Stimulated activated CD4-positive, alpha-beta T cell treated with anti-CD3 and anti-CD28 coated beads, Interleukin-15, amount 100 ng/mL, for 48 hours (primary cell): ENCODE measurements around the gene FAM200A.
"Not testable (repeated sequence)": the region's sequence is repeated elsewhere in the genome, so short reads cannot be mapped to it uniquely, and the experiment has no call there.

Experiments used
- DNase-seq, 2 donors: peaks; one replicate each; pipeline ENCODE4 v3.0.0-alpha.2; 2020; ENCODE audit warnings: low read depth in 2 of 2

Gene FAM200A

DNA sequence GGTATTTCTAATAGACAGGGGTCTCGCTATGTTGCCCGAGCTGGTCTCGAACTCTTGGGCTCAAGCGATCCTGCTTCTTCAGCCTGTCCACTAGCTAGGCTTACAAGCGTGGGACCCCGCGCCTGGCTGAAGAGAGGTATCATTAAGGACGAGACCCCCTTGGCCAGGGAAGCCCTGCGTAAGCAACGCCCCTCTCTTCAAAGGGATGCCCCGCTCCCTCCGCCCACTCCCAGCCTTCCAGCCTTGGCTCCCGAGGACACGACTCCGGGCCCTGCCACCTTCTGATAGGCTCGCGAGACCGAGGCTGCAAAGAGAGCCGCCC lies 47.7 kb downstream of the FAM200A start:
- no peak for DNase-seq

DNA sequence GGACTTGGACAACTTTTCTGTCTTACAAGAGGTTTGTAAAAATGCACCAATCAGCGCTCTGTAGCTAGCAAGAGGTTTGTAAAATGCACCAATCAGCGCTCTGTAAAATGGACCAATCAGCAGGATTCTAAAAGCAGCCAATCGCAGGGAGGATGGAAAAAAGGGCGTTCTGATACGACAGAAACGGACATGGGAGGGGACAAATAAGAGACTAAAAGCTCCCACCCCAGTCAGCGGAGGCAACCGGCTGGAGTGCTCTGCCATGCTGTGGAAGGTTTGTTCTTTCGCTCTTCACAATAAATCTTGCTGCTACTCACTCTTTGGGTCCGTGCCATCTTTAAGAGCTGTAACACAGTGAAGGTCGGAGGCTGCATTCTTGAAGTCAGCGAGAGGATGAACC lies 50.7 kb downstream of the FAM200A start:
- DNase-seq, result not testable (repeated sequence)

DNA sequence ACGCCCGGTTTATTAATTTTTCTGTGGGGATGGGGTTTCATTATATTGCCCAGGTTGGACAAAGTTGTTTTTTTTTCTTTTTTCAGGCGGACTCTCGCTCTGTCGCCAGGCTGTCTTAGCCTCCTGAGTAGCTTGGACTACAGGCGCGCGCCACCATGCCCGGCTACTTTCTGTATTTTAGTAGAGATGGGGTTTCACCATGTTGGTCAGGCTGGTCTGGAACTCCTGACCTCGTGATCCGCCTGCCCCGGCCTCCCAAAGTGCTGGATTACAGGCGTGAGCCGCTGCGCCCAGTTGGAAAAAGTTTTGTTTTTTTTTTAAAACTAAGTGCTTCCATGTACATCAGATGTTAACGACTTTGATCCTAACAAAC lies 51.3 kb downstream of the FAM200A start:
- no peak for DNase-seq

DNA sequence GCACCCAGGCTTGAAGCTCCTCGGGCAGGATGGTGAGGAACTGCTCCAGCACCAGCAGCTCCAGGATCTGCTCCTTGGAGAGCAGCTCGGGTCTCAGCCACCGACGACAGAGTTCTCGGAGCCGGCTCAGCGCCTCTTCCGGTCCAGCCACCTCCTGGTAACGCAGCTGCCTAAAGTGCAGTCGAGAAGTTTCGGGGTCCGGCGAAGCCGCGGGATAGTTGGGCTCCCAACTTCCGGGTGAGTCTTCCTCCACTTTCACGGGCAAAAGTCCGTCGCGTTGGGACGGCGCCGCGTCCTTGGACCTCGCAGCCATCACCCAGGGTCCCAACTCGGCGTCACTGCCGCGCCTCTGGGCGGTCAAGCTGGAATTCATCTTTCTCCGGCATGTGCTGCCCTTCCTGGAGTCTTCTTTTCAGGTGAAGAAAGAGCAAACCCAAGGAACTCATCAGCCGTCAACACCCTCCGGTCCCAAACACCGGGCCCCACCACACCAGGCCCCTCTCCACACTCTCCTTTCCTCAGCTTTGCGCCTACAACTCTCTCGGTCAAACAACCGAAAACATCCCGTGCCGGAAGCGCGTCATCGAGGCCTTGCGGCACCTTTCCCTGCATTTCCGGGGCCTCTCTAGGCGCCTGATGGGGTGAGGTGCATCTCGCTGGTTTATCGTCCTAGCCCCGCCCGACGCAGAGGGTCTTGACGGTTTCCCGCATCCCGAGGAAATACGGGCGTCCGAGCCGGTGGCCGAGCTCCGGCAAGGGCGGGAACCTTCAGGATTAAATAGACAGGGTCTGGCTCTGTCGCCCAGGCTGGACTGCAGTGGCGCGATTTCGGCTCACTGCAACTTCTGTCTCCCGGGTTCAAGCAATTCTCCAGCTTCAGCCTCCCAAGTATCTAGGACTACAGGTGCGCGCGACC lies 51.9 kb downstream of the FAM200A start, which contains the start of gene ZNF394:
ZNF394 (minus strand) TSS at position 561 of the 916 bp plus-strand sequence; CDS start at position 373, 188 bp downstream.
- peak; percentile 76 to 86 for DNase-seq

DNA sequence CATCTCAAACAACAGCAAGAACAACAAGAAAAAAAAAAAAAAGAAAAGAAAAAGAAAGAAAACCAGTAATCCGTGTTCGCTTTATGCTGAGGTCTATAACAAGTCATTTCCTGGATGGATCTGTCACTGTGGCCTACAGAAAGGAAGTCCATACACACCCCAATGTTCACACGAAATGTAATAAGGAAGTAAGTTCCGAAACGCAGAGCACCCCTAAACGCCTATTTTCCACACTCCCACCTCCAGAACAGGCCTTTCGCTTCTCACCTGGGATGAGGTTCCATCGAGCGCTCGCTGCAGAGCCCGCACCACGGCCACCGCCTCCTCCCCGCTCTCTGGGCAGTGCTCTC lies 52.6 kb downstream of the FAM200A start:
- DNase-seq, result no peak

DNA sequence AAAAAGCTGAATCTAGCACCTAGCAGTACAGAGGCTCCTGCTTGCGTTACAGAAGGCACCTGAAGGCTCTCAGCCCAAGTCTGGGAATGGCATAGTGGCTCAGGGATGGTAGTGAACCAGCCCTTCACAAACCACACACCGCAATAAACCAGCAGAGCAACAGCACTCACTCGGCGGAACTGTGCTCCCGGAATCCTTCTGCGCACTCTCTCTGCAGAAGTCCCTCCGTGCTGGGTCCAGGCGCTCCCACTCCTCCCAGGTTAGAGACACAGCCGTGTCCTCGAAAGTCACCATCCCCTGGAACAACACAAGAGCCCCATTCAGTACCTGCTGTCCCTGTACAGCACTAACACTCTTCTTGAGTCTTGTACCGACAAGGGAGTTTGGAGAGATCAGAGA lies 53.4 kb downstream of the FAM200A start:
- DNase-seq, result no peak

DNA sequence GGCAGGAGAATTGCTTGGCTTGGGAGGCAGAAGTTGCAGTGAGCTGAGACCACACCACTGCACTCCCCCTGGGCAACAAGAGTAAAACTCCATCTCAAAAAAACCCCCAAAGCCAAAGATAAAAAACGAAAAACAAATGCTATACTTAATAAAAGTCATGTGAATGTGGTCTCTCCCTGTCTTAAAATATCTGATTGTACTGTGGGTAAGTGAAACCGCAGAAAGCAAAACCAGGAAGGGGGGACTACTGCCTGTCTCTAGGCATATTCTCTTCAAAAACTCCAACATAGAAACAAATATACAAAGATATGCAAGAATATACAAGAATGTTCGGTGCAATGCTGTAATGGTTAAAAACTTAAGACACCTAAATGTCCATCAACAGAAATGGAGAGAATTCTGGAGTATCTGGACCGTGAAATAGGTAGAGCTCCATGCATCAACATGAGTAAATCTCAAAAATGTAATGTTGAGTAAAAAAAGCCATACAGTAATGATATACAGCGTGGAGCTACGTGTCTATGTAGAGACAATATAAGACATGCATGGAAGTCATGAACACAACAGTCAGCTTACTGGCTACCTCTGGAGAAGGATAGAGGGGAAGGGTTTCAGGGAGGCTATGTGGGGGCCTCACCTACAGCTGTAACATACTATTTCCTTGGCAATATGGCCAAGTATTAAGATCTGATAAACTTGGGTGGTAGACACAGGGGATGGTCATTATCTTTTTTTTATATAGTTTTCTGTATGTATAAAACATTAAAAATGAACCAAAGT lies 54.0 kb downstream of the FAM200A start:
- no peak for DNase-seq
